Activated T-helper 1 cell treated with anti-CD3 and anti-CD28 coated beads, Interleukin-12 subunit alpha, Interleukin-12 subunit beta, Interleukin-2, Interleukin-4 antibody, amounts not matched to agents 30 ng/mL and 10 ng/mL and 1 ng/mL, durations not matched to agents 14 hours and 24 hours and 36 hours (primary cell): Measurements from ENCODE around the gene SLIT1. TPM values are rescaled to one million over a fixed set of nuclear protein-coding genes. Genes with fewer than 3 reads are reported as not detected.

Experiments
- DNase-seq: peaks from one replicate; pipeline ENCODE4 v3.0.0; 2021; ENCODE audit warnings: low spot score
- H3K27ac Mint-ChIP-seq: one replicate; pipeline ENCODE4 v1.8.0; 2021; ENCODE audit warnings: mild to moderate bottlenecking, mixed read lengths
- H3K27me3 Mint-ChIP-seq: one replicate; pipeline ENCODE4 v1.8.0; 2022; ENCODE audit warnings: mild to moderate bottlenecking, moderate library complexity, mixed read lengths; ENCODE audit not compliant: insufficient read depth
- H3K36me3 Mint-ChIP-seq: one replicate; pipeline ENCODE4 v1.8.0; 2021; ENCODE audit warnings: low read depth, mixed read lengths
- H3K4me1 Mint-ChIP-seq: one replicate; pipeline ENCODE4 v1.8.0; 2021; ENCODE audit warnings: low read depth, mixed read lengths
- H3K4me3 Mint-ChIP-seq: one replicate; pipeline ENCODE4 v1.8.0; 2021; ENCODE audit warnings: mild to moderate bottlenecking, moderate library complexity, mixed read lengths
- H3K9me3 Mint-ChIP-seq: one replicate; pipeline ENCODE4 v1.8.0; 2021; ENCODE audit warnings: mixed read lengths
- intact Hi-C: fragments of 100-400 bp; cut with micrococcal nuclease; formaldehyde crosslinking; loops from one replicate; pipeline ENCODE4 v1.15.1; 2024
- total RNA-seq: library from RNA; stranded (reverse); gene quantifications from 2 replicates; pipeline ENCODE4 v1.2.3, GENCODE V29; 2022

SLIT1 gene
- total RNA-seq, 1 donor from 2014 or later, result 0.08 TPM

DNA sequence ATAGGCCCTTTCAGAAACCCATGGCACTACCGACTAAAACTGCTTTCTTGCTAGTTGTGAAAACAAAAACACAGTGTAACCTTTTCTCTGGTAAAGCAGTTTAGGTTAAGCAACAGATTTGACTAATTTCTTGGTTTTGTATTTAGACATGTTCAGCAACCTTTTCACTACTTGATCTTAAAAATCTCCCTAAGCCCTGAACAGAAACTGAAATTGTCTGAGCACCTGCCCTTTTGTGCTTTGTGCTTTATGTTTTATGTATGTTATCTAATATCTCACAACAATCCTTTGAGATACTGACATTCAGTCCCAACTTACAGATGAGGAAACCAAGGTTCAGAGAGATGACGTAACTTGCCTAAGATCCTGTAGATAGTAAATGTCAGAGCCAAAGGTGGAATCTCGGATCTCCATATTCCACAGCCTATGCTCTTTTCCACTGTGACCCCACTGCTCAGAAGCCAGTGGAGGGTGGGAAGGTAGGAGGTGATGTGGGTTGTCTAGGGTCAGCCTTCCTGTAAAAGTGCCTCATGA, 207.1 kb downstream of the SLIT1 start:
- H3K4me1 Mint-ChIP-seq, result peaks cover 25% of the 10 kb centered on the region
- peaks cover 22% of the 10 kb centered on the region for H3K36me3 Mint-ChIP-seq
- peak overlapping the region; percentile 88 for H3K27ac Mint-ChIP-seq
- H3K27me3 Mint-ChIP-seq, result no peaks in the 10 kb centered on the region
- no peak for DNase-seq
- H3K4me3 Mint-ChIP-seq, result peak overlapping the region; percentile 62
- intact Hi-C loops, result loop anchor here (1.0 to 10.0 kb wide), 9 partner anchors 13 to 449 kb away; partner anchors contain the start of genes FRAT2 and PGAM1
- H3K9me3 Mint-ChIP-seq, result no peaks in the 10 kb centered on the region

GRCh38 chr10:96975136-96975535, 210.6 kb downstream of the SLIT1 start:
- H3K27ac Mint-ChIP-seq, result no peak overlapping the region
- H3K27me3 Mint-ChIP-seq, result no peaks in the 10 kb centered on the region
- H3K36me3 Mint-ChIP-seq, result peaks cover 1% of the 10 kb centered on the region
- no peak overlapping the region for H3K4me3 Mint-ChIP-seq
- peaks cover 25% of the 10 kb centered on the region for H3K4me1 Mint-ChIP-seq
- intact Hi-C loops, result loop anchor here (5.0 to 10.0 kb wide), 2 partner anchors 360 to 452 kb away; partner anchors contain the start of genes FRAT2 and PGAM1
- no peaks in the 10 kb centered on the region for H3K9me3 Mint-ChIP-seq
- DNase-seq, result no peak

DNA sequence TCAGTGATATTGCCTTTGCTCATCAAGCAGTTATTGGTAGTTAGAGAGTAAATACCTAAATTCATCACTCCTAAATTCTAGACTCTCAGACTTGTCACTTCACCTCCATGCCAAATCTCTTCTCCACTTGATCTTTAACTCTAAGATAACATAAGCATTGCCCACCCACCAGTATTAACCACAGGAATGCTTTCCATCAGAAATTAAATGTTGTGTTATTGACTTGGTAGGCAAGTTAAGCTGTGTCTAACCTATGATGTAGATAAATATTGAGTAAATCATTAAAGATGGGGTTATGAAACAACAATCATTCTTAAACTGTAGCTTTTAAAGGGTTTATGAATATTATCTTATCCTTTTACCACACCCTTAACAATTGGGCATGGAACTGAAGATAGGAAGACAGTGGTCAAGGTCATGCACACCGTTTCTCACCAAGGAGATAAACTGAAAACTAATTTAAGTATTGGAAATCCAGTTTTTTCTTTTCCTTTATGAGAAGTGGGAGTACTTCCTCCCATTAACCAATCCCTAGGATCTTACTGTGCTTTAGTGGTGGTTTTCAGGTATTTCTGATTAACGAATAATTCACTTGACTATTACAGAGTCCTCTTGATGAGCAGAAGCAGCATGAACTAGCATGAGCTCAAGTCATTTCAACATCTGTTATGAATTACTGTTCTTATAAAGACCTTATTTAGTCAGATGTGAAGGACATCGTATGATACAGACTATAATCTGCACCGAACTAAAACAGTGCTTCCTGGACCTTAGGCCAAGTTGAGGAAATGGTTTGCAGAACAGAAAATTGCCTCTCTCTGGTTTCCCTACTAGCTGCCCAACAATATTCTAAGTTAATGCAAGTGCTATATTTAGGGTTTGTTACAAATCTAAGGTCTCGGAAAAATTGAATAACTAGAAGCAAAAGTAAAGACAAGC, 211.7 kb downstream of the SLIT1 start:
- no peak overlapping the region for H3K27ac Mint-ChIP-seq
- peaks cover 1% of the 10 kb centered on the region for H3K36me3 Mint-ChIP-seq
- intact Hi-C loops, result loop anchor here (10.0 kb wide), 1 partner anchor 361 kb away; the partner anchor contains the start of gene FRAT2
- H3K4me3 Mint-ChIP-seq, result no peak overlapping the region
- H3K27me3 Mint-ChIP-seq, result no peaks in the 10 kb centered on the region
- no peak for DNase-seq
- H3K4me1 Mint-ChIP-seq, result peaks cover 18% of the 10 kb centered on the region
- no peaks in the 10 kb centered on the region for H3K9me3 Mint-ChIP-seq

GRCh38 chr10:96972264-96972663, 213.5 kb downstream of the SLIT1 start:
- Mint-ChIP-seq H3K27ac (no peak overlapping the region), H3K27me3 (no peaks in the 10 kb centered on the region), H3K4me3 (no peak overlapping the region), H3K4me1 (no peaks in the 10 kb centered on the region), H3K9me3 (no peaks in the 10 kb centered on the region), H3K36me3 (no peaks in the 10 kb centered on the region)
- no peak for DNase-seq
- intact Hi-C loops, result loop anchor here (10.0 kb wide), 1 partner anchor 363 kb away; the partner anchor contains the start of gene FRAT2

- Mint-ChIP-seq H3K27ac (no peak overlapping the region), H3K4me1 (no peaks in the 10 kb centered on the region), H3K9me3 (no peaks in the 10 kb centered on the region), H3K4me3 (no peak overlapping the region), H3K27me3 (no peaks in the 10 kb centered on the region), H3K36me3 (no peaks in the 10 kb centered on the region)
- intact Hi-C loops, result loop anchor here (10.0 kb wide), 1 partner anchor 363 kb away; the partner anchor contains the start of gene FRAT2
- DNase-seq, result no peak
These were observed 214.4 kb downstream of the SLIT1 start for GRCh38 chr10:96971324-96971723.

- no peak overlapping the region for H3K4me3 Mint-ChIP-seq
- H3K4me1 Mint-ChIP-seq, result no peaks in the 10 kb centered on the region
These were observed 216.9 kb downstream of the SLIT1 start for GRCh38 chr10:96968682-96969423.

DNA sequence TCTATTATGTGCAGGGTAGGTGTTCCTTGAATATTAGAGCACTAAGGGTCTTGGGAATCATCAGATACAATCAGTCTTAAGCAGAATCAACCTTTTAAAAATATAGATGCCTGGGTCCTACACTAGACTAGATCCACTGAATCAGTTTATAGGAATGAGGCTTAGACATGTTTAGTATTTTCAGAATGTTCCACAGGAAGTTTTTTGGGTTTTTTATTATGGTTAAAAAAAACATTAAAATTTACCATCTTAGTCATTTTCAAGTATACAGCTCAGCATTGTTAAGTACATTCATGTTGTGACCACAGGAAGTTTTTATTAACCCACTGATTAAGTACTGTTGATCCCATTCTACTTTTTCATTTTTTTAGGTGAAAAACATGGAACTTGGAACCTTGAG, 217.9 kb downstream of the SLIT1 start:
- H3K27ac Mint-ChIP-seq, result no peak overlapping the region
- intact Hi-C loops, result no loop called here
- H3K36me3 Mint-ChIP-seq, result peaks cover under 1% of the 10 kb centered on the region
- H3K27me3 Mint-ChIP-seq, result no peaks in the 10 kb centered on the region
- no peak overlapping the region for H3K4me3 Mint-ChIP-seq
- no peaks in the 10 kb centered on the region for H3K4me1 Mint-ChIP-seq
- H3K9me3 Mint-ChIP-seq, result no peaks in the 10 kb centered on the region
- DNase-seq, result no peak

More at GRCh38 chr10:96968682-96969423, 216.9 kb downstream of the SLIT1 start:
- no peaks in the 10 kb centered on the region for H3K36me3 Mint-ChIP-seq
- intact Hi-C loops, result no loop called here
- H3K9me3 Mint-ChIP-seq, result no peaks in the 10 kb centered on the region
- no peaks in the 10 kb centered on the region for H3K27me3 Mint-ChIP-seq
- H3K27ac Mint-ChIP-seq, result no peak overlapping the region
- DNase-seq, result no peak

DNA sequence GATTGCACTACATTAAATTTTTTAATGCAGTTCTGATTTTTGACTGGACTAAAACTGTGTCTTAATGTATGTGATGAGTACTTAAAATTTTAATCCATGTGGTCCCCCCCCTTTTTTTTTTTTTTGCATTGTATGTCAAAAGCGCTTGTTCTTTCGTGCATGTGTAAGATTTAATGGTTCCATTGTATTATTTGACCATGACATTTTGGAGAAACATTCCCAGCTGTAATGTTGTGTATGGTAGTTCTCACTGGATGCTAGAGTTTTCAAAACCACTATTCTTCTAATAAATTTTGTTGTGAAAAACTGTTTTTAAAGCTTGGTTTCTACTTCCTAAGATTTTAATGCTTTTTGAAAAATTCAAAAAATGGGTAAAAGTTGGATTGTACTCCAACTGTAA, 221.6 kb downstream of the SLIT1 start:
- Mint-ChIP-seq H3K9me3 (no peaks in the 10 kb centered on the region), H3K27me3 (no peaks in the 10 kb centered on the region), H3K36me3 (peaks cover 2% of the 10 kb centered on the region), H3K4me1 (peaks cover 5% of the 10 kb centered on the region), H3K27ac (no peak overlapping the region), H3K4me3 (no peak overlapping the region)
- DNase-seq, result no peak
- intact Hi-C loops, result no loop called here

GRCh38 chr10:96960872-96961271, 224.9 kb downstream of the SLIT1 start:
- H3K36me3 Mint-ChIP-seq, result peaks cover 8% of the 10 kb centered on the region
- H3K27me3 Mint-ChIP-seq, result no peaks in the 10 kb centered on the region
- intact Hi-C loops, result no loop called here
- H3K4me1 Mint-ChIP-seq, result peaks cover 5% of the 10 kb centered on the region
- H3K27ac Mint-ChIP-seq, result no peak overlapping the region
- H3K4me3 Mint-ChIP-seq, result no peak overlapping the region
- no peak for DNase-seq
- no peaks in the 10 kb centered on the region for H3K9me3 Mint-ChIP-seq

- Mint-ChIP-seq H3K27me3 (no peaks in the 10 kb centered on the region), H3K4me1 (peaks cover 5% of the 10 kb centered on the region), H3K27ac (no peak overlapping the region), H3K36me3 (peaks cover 19% of the 10 kb centered on the region), H3K9me3 (no peaks in the 10 kb centered on the region), H3K4me3 (no peak overlapping the region)
- no peak for DNase-seq
- intact Hi-C loops, result no loop called here
These were observed 226.0 kb downstream of the SLIT1 start for GRCh38 chr10:96959733-96960132.

GRCh38 chr10:96958071-96958470, 227.7 kb downstream of the SLIT1 start:
- Mint-ChIP-seq H3K9me3 (no peaks in the 10 kb centered on the region), H3K4me1 (peaks cover 5% of the 10 kb centered on the region), H3K36me3 (peaks cover 25% of the 10 kb centered on the region), H3K27ac (no peak overlapping the region), H3K4me3 (no peak overlapping the region), H3K27me3 (no peaks in the 10 kb centered on the region)
- DNase-seq, result no peak
- intact Hi-C loops, result no loop called here

GRCh38 chr10:96955794-96956193, 230.0 kb downstream of the SLIT1 start:
- no peaks in the 10 kb centered on the region for H3K9me3 Mint-ChIP-seq
- H3K4me1 Mint-ChIP-seq, result peaks cover 2% of the 10 kb centered on the region
- H3K27me3 Mint-ChIP-seq, result no peaks in the 10 kb centered on the region
- no peak overlapping the region for H3K27ac Mint-ChIP-seq
- H3K4me3 Mint-ChIP-seq, result no peak overlapping the region
- intact Hi-C loops, result no loop called here
- DNase-seq, result no peak
- peaks cover 34% of the 10 kb centered on the region for H3K36me3 Mint-ChIP-seq
